GM18498 (cell line): Measurements from ENCODE around the gene SLC28A1.
"Not testable (repeated sequence)": the region's sequence is repeated elsewhere in the genome, so short reads cannot be mapped to it uniquely, and the experiment has no call there.

Source experiments
- ATAC-seq: cut with Tn5 transposase; IDR thresholded peaks from one replicate; pipeline ENCODE4 v1.9.1; 2021; ENCODE audit warnings: mild to moderate bottlenecking, moderate library complexity; ENCODE audit not compliant: unreplicated experiment

SLC28A1 gene

GRCh38 chr15:84883916-84884781 lies at the start of gene SLC28A1:
SLC28A1 (plus strand) TSS chr15:84884662; CDS start chr15:84887761, 3,099 bp downstream.
- no peak for ATAC-seq

GRCh38 chr15:84834969-84835368 lies 49.5 kb upstream of the SLC28A1 start:
- ATAC-seq, result no peak

- ATAC-seq, result no peak
These were observed 48.7 kb upstream of the SLC28A1 start for GRCh38 chr15:84835661-84836337.

- no peak for ATAC-seq
These were observed 47.6 kb upstream of the SLC28A1 start for GRCh38 chr15:84836844-84837243.

- no peak for ATAC-seq
These were observed 44.7 kb upstream of the SLC28A1 start for GRCh38 chr15:84839714-84840113.

- ATAC-seq, result no peak
These were observed 44.2 kb upstream of the SLC28A1 start for GRCh38 chr15:84840255-84840654.

- no peak for ATAC-seq
These were observed 43.6 kb upstream of the SLC28A1 start for GRCh38 chr15:84840741-84841429.

- ATAC-seq, result no peak
These were observed 41.7 kb upstream of the SLC28A1 start for GRCh38 chr15:84842781-84843180.

GRCh38 chr15:84844964-84845363 lies 39.5 kb upstream of the SLC28A1 start:
- no peak for ATAC-seq

GRCh38 chr15:84845631-84846030 lies 38.8 kb upstream of the SLC28A1 start:
- not testable (repeated sequence) for ATAC-seq

GRCh38 chr15:84846269-84846668 lies 38.2 kb upstream of the SLC28A1 start:
- no peak for ATAC-seq

- no peak for ATAC-seq
These were observed 37.1 kb upstream of the SLC28A1 start for GRCh38 chr15:84847382-84847781.

GRCh38 chr15:84852212-84852611 lies 32.2 kb upstream of the SLC28A1 start:
- ATAC-seq, result no peak

GRCh38 chr15:84855136-84855535 lies 29.3 kb upstream of the SLC28A1 start:
- no peak for ATAC-seq

GRCh38 chr15:84855765-84856164 lies 28.7 kb upstream of the SLC28A1 start:
- ATAC-seq, result no peak

GRCh38 chr15:84856731-84857417 lies 27.6 kb upstream of the SLC28A1 start:
- ATAC-seq, result no peak

- ATAC-seq, result no peak
These were observed 27.0 kb upstream of the SLC28A1 start for GRCh38 chr15:84857418-84858004.

GRCh38 chr15:84858231-84858630 lies 26.2 kb upstream of the SLC28A1 start:
- ATAC-seq, result no peak

- ATAC-seq, result no peak
These were observed 25.3 kb upstream of the SLC28A1 start for GRCh38 chr15:84859144-84859543.

GRCh38 chr15:84859651-84860050 lies 24.8 kb upstream of the SLC28A1 start:
- no peak for ATAC-seq

- no peak for ATAC-seq
These were observed 22.7 kb upstream of the SLC28A1 start for GRCh38 chr15:84861781-84862180.
